ENCODE measurements around the gene UBASH3B. TPM values are rescaled to one million over a fixed set of nuclear protein-coding genes. Genes with fewer than 3 reads are reported as not detected.

Gene UBASH3B
- total RNA-seq, 3 donors from 2014 or later: 3.5 to 5.9 (median 3.9) TPM

DNA sequence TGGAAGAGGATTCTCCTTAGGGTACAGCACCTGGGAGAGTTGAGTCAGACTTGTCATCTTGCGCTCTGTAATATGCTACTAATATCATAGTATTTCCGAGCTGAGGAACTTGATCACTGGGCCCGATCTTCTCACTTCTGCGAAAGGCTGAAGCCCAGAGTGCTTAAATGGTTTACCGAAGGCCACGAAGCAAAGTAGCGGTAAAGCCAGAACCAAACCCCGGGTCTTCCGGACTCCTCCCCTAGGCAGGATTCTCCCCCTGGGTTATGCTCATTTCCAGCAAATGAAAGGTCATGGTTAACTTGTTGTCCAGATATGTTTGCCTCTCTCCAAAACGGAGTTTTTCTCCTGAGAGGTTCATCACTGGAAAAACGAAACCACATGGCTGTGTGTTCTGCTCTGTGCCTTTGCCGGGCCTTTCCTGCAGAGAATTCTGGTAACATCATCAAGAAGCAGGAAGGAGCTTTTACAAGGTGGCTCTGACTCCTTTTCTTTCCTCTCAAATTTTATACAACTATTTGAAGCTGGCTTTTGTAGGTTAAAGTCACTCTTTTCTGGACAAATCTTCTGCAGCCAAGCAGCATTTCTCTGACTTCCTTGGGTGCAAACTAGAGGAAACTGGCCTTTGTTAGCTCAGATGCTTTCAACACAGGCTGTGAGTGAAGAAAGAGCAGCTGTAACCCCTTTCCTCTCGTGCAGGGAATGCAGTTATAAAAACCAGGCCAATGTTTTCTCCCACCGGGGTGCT, 35.5 kb downstream of the UBASH3B start:
- no peaks in the 10 kb centered on the region for H3K36me3 ChIP-seq (ENCODE audit: low read depth)
- ATAC-seq (peak; percentile 58), DNase-seq (no peak)
- H3K9me3 ChIP-seq: no peaks in the 10 kb centered on the region
- H3K4me1 ChIP-seq (ENCODE audit: low read depth): no peaks in the 10 kb centered on the region
- TF ChIP-seq, protein P1, sequence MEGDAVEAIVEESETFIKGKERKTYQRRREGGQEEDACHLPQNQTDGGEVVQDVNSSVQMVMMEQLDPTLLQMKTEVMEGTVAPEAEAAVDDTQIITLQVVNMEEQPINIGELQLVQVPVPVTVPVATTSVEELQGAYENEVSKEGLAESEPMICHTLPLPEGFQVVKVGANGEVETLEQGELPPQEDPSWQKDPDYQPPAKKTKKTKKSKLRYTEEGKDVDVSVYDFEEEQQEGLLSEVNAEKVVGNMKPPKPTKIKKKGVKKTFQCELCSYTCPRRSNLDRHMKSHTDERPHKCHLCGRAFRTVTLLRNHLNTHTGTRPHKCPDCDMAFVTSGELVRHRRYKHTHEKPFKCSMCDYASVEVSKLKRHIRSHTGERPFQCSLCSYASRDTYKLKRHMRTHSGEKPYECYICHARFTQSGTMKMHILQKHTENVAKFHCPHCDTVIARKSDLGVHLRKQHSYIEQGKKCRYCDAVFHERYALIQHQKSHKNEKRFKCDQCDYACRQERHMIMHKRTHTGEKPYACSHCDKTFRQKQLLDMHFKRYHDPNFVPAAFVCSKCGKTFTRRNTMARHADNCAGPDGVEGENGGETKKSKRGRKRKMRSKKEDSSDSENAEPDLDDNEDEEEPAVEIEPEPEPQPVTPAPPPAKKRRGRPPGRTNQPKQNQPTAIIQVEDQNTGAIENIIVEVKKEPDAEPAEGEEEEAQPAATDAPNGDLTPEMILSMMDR (IDR thresholded peaks at IDR 0.05): no peak
- intact Hi-C loops (cut with DNase I, micrococcal nuclease): no loop called here
- H3K4me3 ChIP-seq: no peak overlapping the region

- H3K4me1 ChIP-seq (ENCODE audit: low read depth): no peaks in the 10 kb centered on the region
- no peak overlapping the region for H3K4me3 ChIP-seq
- TF ChIP-seq, protein P1 (IDR thresholded peaks at IDR 0.05): no peak
- intact Hi-C loops (cut with DNase I, micrococcal nuclease): no loop called here
- ATAC-seq (no peak), DNase-seq (no peak)
- H3K36me3 ChIP-seq (ENCODE audit: low read depth): no peaks in the 10 kb centered on the region
- no peaks in the 10 kb centered on the region for H3K9me3 ChIP-seq
Observed at GRCh38 chr11:122691549-122692150, 36.1 kb downstream of the UBASH3B start.

DNA sequence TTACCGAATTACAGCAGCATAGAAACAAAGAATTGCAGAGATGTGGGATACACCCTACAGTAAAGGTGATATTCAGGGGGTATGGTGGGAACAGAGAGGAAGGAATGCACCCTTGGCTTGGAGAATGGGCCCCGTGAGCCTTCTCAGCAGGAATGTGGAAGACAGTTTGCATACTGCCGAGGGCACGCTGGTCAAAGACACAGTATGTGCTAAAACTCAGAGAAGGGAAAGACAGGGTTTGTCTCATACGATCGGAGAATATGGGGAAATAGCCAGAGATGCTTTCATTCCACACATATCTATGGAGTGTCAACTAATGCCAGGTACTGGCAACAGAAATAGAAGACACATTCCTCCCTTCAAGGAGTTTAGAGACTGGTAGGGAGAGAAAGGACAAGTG, 36.9 kb downstream of the UBASH3B start:
- TF ChIP-seq, protein P1 (IDR thresholded peaks at IDR 0.05): no peak
- no peak overlapping the region for H3K4me3 ChIP-seq
- intact Hi-C loops (cut with DNase I, micrococcal nuclease): no loop called here
- H3K4me1 ChIP-seq (ENCODE audit: low read depth): no peaks in the 10 kb centered on the region
- no peaks in the 10 kb centered on the region for H3K36me3 ChIP-seq (ENCODE audit: low read depth)
- H3K9me3 ChIP-seq: no peaks in the 10 kb centered on the region
- ATAC-seq (no peak), DNase-seq (no peak)

GRCh38 chr11:122695076-122695615, 39.6 kb downstream of the UBASH3B start:
- DNase-seq (no peak), ATAC-seq (no peak)
- Histone ChIP-seq H3K4me1 (ENCODE audit: low read depth) (no peaks in the 10 kb centered on the region), H3K9me3 (no peaks in the 10 kb centered on the region), H3K36me3 (ENCODE audit: low read depth) (no peaks in the 10 kb centered on the region), H3K4me3 (no peak overlapping the region)
- TF ChIP-seq, protein P1 (IDR thresholded peaks at IDR 0.05): no peak
- intact Hi-C loops (cut with DNase I, micrococcal nuclease): no loop called here

- Histone ChIP-seq H3K4me3 (no peak overlapping the region), H3K4me1 (ENCODE audit: low read depth) (no peaks in the 10 kb centered on the region), H3K36me3 (ENCODE audit: low read depth) (no peaks in the 10 kb centered on the region), H3K9me3 (no peaks in the 10 kb centered on the region)
- DNase-seq: peak in 2 of 3 donors; percentile 26 to 58
- ATAC-seq: peak; percentile 78
- intact Hi-C loops (cut with DNase I, micrococcal nuclease): no loop called here
- TF ChIP-seq, protein P1 (IDR thresholded peaks at IDR 0.05): no peak
Observed at GRCh38 chr11:122696662-122697061, 41.1 kb downstream of the UBASH3B start.
